Adrenal gland (tissue), 5 donors: ENCODE results near the gene RAC3.

ENCODE experiments used
- CTCF ChIP-seq, 6 experiments: fragments of 450-650 bp in 4 of 6; fragments of 200-600 bp in 2 of 6; sonication (generic) in 1 of 6; IDR thresholded peaks; 1 replicate in 5 of 6; 2 replicates in 1 of 6; pipeline versions ENCODE4 v1.5.1 to v1.8.0; 2016 to 2021; ENCODE audit warnings: antibody characterized with exemption in 6 of 6, mild to moderate bottlenecking in 2 of 6, moderate library complexity in 1 of 6
- POLR2A ChIP-seq, 2 donors: fragments of 450-650 bp; IDR thresholded peaks; one replicate each; pipeline ENCODE4 v1.6.1; 2017; ENCODE audit warnings: antibody characterized with exemption in 2 of 2, mild to moderate bottlenecking in 2 of 2, moderate library complexity in 1 of 2
- donor health status: DM: no; HTN: no; CAD: no.

- TF ChIP-seq POLR2A (IDR thresholded peaks at IDR 0.05) (no peak), CTCF (IDR thresholded peaks at IDR 0.05) (no peak)
Measured at GRCh38 chr17:82064433-82065192, 33.1 kb downstream of the RAC3 start.
